ENCODE measurements around the gene ANP32D.
"Not testable (repeated sequence)": the region's sequence is repeated elsewhere in the genome, so short reads cannot be mapped to it uniquely, and the experiment has no call there.

ANP32D gene

GRCh38 chr12:48506836-48507235, 34.5 kb downstream of the ANP32D start:
- DNase-seq (ENCODE audit: low spot score), result not testable (repeated sequence)

- DNase-seq (ENCODE audit: low spot score), result no peak
Measured at GRCh38 chr12:48508987-48509386, 36.6 kb downstream of the ANP32D start.

- no peak for DNase-seq (ENCODE audit: low spot score)
Measured at GRCh38 chr12:48510111-48510510, 37.8 kb downstream of the ANP32D start.

- DNase-seq (ENCODE audit: low spot score), result no peak
Measured at GRCh38 chr12:48512855-48513254, 40.5 kb downstream of the ANP32D start.

DNA sequence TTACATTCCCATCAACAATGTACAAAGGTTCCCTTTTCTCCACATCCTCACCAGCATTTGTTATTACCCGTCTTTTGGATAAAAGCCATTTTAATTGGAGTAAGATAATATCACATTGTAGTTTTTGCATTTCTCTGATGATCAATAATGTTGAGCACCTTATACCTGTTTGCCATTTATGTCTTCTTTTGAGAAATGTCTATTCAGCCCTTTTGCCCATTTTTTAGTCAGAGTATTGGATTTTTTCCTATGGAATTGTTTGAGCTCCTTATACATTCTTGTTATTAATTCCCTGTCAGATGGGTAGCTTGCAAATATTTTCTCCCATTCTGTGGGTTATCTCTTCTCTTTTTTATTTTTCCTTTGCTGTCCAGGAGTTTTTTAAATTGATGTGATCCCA, 42.4 kb downstream of the ANP32D start:
- DNase-seq (ENCODE audit: low spot score), result no peak

DNA sequence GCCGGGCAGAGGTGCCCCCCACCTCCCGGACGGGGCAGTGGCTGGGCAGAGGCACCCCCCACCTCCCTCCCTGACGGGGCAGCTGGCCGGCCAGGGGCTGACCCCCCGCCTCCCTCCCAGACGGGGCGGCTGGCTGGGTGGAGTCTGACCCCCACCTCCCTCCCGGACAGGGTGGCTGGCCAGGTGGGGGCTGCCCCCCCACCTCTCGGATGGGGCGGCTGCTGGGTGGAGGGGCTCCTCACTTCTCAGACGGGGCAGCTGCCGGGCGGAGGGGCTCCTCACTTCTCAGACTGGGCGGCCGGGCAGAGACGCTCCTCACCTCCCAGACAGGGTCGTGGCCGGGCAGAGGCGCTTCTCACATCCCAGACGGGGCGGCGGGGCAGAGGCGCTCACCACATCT, 48.0 kb downstream of the ANP32D start:
- not testable (repeated sequence) for DNase-seq (ENCODE audit: low spot score)
